Activated CD4-positive, alpha-beta memory T cell treated with anti-CD3 and anti-CD28 coated beads, Interleukin-2, amount 10 ng/mL, durations not matched to agents 7 days and 5 days (primary cell): ENCODE results near the gene ITGA2. TPM values are rescaled to one million over a fixed set of nuclear protein-coding genes. Genes with fewer than 3 reads are reported as not detected.

Experiments used
- CTCF ChIA-PET: fragments of 350-600 bp; sonication (Branson Sonifier 250); formaldehyde crosslinking; loops from one replicate; lab custom pipeline; 2021; ENCODE audit warnings: antibody characterized with exemption, inconsistent platforms; lab: Charles Lee
- POLR2A ChIA-PET: fragments of 350-600 bp; sonication (Branson Sonifier 250); formaldehyde crosslinking; loops from one replicate; lab custom pipeline; 2021; ENCODE audit warnings: antibody characterized with exemption; lab: Charles Lee
- DNase-seq: peaks from one replicate; pipeline ENCODE4 v3.0.0-alpha.2; 2020
- H3K27ac Mint-ChIP-seq: one replicate; pipeline ENCODE4 v1.8.0; 2021; ENCODE audit warnings: mild to moderate bottlenecking, mixed read lengths
- H3K27me3 Mint-ChIP-seq: one replicate; pipeline ENCODE4 v1.8.0; 2021; ENCODE audit warnings: mixed read lengths
- H3K36me3 Mint-ChIP-seq: one replicate; pipeline ENCODE4 v1.8.0; 2021; ENCODE audit warnings: low read depth, mixed read lengths
- H3K4me1 Mint-ChIP-seq: one replicate; pipeline ENCODE4 v1.8.0; 2021; ENCODE audit warnings: mixed read lengths
- H3K4me3 Mint-ChIP-seq: one replicate; pipeline ENCODE4 v1.8.0; 2021; ENCODE audit warnings: mild to moderate bottlenecking, mixed read lengths
- H3K9me3 Mint-ChIP-seq: one replicate; pipeline ENCODE4 v1.8.0; 2021; ENCODE audit warnings: mixed read lengths
- total RNA-seq, 2 experiments: library from RNA; stranded (reverse); gene quantifications; one replicate each; pipeline ENCODE4 v1.2.3, GENCODE V29; 2021

The ITGA2 gene
- total RNA-seq, 2 experiments from 2014 or later = 10.2 to 11.2 TPM

DNA sequence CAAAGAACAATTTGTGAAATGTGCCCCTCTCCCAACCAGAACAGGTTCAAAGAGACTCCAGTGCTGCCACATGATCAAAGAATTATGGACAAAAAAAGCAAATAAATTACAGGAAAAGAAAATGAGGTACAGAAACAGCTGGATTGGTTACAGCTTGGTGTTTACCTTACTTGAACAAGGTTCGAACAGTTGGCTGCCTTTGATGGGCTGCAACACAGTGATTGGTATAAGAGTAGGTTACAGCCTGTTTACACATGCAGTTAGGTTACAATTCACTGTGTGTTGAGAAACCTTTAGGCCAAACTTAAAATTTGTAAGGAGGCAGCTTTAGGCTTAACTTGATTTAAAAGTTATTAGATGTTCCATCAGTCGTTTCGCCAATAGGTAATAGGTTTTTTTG is 123.8 kb downstream of the ITGA2 start:
- Mint-ChIP-seq H3K4me1 (peaks cover 24% of the 10 kb centered on the region), H3K27ac (no peak overlapping the region), H3K36me3 (peaks cover 2% of the 10 kb centered on the region), H3K9me3 (no peaks in the 10 kb centered on the region), H3K27me3 (no peaks in the 10 kb centered on the region), H3K4me3 (no peak overlapping the region)
- no peak for DNase-seq
- ChIA-PET CTCF (no interaction called here), POLR2A (interaction anchor here (1.0 kb wide), 1 partner anchor 44 kb away, joined by 3 read pairs; no protein-coding TSS in a partner anchor)

DNA sequence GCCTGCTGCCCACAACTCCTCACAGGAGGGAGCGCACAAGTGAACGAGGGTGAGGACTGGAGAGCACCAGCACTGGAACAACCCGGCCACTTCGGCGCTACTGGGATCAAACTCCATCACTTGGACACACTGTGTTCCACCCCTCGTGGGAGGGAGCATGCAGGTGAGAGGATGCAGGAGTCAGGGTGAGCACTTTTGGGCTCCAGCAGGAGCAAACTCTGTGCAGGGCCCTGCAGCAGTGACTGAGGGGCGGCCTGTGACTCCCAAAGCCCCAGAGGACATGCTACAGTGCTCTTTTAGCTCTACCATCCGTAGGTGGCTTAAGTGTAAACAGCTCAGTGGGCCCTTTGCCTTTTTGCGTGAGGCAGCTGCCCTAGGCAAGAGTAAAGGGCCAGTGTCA is 124.8 kb downstream of the ITGA2 start:
- H3K36me3 Mint-ChIP-seq = no peaks in the 10 kb centered on the region
- CTCF ChIA-PET = interaction anchor here (0.9 kb wide), 1 partner anchor 17 kb away, joined by 4 read pairs; no protein-coding TSS in a partner anchor
- H3K27me3 Mint-ChIP-seq = no peaks in the 10 kb centered on the region
- POLR2A ChIA-PET = no interaction called here
- H3K9me3 Mint-ChIP-seq = no peaks in the 10 kb centered on the region
- no peak overlapping the region for H3K4me3 Mint-ChIP-seq
- H3K4me1 Mint-ChIP-seq = peaks cover 17% of the 10 kb centered on the region
- DNase-seq = no peak
- no peak overlapping the region for H3K27ac Mint-ChIP-seq

DNA sequence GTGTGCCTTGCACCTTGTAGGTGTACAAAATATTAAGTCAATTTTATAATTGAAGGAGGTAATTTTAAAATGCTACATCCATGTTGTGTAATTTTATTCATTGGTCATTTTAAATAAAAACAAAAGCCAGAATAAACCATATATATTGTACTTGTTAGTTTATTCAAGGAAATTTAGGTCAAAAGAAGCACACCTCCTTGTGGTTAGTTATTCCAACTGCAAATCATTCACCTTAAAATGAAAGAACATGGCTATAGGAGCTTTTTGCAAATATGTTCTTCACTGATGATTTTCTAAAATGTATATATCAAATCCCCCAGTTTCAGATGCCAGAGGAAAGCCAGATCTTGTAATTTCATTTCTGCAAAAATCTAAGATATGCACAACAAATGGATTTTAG is 125.8 kb downstream of the ITGA2 start:
- no peak for DNase-seq
- Mint-ChIP-seq H3K36me3 (no peaks in the 10 kb centered on the region), H3K9me3 (no peaks in the 10 kb centered on the region), H3K27me3 (no peaks in the 10 kb centered on the region), H3K4me1 (peaks cover 12% of the 10 kb centered on the region), H3K4me3 (no peak overlapping the region), H3K27ac (no peak overlapping the region)
- ChIA-PET POLR2A (no interaction called here), CTCF (interaction anchor here (0.7 to 2.8 kb wide), 3 partner anchors 46 to 166 kb away, joined by 3 to 13 read pairs (median 5); no protein-coding TSS in a partner anchor)

DNA sequence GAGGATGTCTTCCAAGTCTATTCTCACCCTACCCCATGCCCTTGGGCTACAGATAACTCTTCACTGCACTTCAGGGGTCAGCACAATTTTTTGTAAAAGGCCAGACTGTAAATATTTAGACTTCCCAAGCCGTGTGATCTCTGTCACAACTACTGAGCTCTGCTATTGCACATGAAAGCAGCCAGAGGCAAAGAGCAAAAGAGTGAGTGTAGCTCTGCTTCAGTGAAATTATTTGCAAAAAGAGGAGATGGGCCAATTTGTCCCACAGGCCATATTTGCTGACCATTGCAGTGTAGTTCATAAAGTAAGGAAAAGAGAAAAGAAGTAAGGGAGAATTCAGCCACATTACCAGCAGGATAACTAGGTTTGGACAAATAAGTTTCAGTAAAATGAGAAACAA is 127.4 kb downstream of the ITGA2 start:
- H3K4me1 Mint-ChIP-seq = no peaks in the 10 kb centered on the region
- DNase-seq = no peak
- CTCF ChIA-PET = interaction anchor here (2.8 kb wide), 1 partner anchor 168 kb away, joined by 13 read pairs; no protein-coding TSS in a partner anchor
- no peaks in the 10 kb centered on the region for H3K9me3 Mint-ChIP-seq
- no peaks in the 10 kb centered on the region for H3K27me3 Mint-ChIP-seq
- no peak overlapping the region for H3K27ac Mint-ChIP-seq
- H3K36me3 Mint-ChIP-seq = no peaks in the 10 kb centered on the region
- POLR2A ChIA-PET = no interaction called here
- H3K4me3 Mint-ChIP-seq = no peak overlapping the region

DNA sequence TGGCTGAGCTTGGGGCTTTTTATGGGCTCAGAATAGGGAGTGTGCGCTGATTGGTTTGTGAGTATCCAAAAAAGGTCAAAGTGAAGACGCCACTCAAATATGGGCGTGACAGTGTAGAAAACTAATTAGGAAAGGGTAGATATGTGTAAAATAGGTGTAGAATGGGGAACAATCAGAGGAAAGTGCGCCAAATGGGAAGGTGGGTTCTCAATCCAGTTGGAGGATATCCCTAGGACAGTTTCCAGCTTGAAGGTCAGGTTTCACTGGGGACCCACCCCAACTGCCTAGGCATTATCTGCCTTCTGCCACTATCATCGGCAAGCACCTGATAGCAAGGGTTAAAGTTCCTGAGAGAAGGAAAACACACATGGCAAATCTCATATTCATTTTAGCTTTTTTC is 129.7 kb downstream of the ITGA2 start:
- no peak for DNase-seq
- Mint-ChIP-seq H3K4me3 (no peak overlapping the region), H3K27ac (no peak overlapping the region), H3K4me1 (no peaks in the 10 kb centered on the region), H3K9me3 (no peaks in the 10 kb centered on the region), H3K36me3 (no peaks in the 10 kb centered on the region), H3K27me3 (no peaks in the 10 kb centered on the region)
- CTCF ChIA-PET = interaction anchor here (0.9 to 2.1 kb wide), 2 partner anchors 9 to 171 kb away, joined by 3 to 6 read pairs; partner anchors contain the start of gene MOCS2
- POLR2A ChIA-PET = interaction anchor here (1.4 kb wide), 1 partner anchor 9 kb away, joined by 3 read pairs; the partner anchor contains the start of gene MOCS2

DNA sequence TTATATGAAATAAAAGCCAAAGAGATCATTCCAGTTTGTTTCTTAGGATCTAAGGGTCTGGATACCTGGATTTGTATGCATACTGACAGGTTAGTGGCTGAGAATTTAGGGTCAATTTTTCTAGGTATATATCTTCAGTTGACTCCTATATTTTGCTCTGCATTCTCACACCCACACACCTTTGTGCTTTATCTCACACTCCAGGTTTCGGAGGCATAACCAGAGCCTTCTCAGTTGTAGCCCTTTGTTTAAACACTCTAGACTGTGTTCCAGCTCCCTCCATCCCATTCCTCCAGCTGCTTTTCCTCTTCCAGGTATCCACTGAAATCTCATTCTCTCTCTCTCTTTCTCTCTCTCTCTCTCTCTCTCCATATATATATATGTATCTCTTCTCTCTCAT is 131.0 kb downstream of the ITGA2 start:
- ChIA-PET POLR2A (no interaction called here), CTCF (no interaction called here)
- H3K4me1 Mint-ChIP-seq = no peaks in the 10 kb centered on the region
- no peak overlapping the region for H3K4me3 Mint-ChIP-seq
- no peak for DNase-seq
- no peaks in the 10 kb centered on the region for H3K9me3 Mint-ChIP-seq
- no peaks in the 10 kb centered on the region for H3K27me3 Mint-ChIP-seq
- no peaks in the 10 kb centered on the region for H3K36me3 Mint-ChIP-seq
- H3K27ac Mint-ChIP-seq = no peak overlapping the region

DNA sequence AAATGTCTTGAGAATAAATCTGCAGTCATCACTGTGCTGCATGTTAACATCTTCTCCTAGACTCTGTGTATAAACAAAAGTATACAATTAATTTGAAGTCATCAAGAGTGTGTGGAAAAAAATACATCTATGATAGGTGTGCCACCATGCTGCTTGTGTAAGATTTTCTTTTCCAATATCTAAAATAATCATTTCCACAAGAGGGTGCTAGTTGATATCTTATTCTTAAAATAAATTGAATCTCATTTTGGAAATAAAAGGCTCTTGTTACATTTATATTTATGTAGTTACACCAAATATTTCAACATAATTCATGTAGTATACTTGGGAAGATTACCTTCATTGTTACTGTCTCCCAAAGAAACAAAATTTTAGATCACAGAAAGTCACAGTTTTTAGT is 134.6 kb downstream of the ITGA2 start:
- H3K4me3 Mint-ChIP-seq = no peak overlapping the region
- no peaks in the 10 kb centered on the region for H3K36me3 Mint-ChIP-seq
- DNase-seq = no peak
- no peak overlapping the region for H3K27ac Mint-ChIP-seq
- H3K4me1 Mint-ChIP-seq = no peaks in the 10 kb centered on the region
- CTCF ChIA-PET = interaction anchor here (0.5 to 1.7 kb wide), 3 partner anchors 14 to 1107 kb away, joined by 3 to 8 read pairs (median 4); partner anchors contain the start of gene MOCS2
- no peaks in the 10 kb centered on the region for H3K27me3 Mint-ChIP-seq
- H3K9me3 Mint-ChIP-seq = no peaks in the 10 kb centered on the region
- POLR2A ChIA-PET = no interaction called here

DNA sequence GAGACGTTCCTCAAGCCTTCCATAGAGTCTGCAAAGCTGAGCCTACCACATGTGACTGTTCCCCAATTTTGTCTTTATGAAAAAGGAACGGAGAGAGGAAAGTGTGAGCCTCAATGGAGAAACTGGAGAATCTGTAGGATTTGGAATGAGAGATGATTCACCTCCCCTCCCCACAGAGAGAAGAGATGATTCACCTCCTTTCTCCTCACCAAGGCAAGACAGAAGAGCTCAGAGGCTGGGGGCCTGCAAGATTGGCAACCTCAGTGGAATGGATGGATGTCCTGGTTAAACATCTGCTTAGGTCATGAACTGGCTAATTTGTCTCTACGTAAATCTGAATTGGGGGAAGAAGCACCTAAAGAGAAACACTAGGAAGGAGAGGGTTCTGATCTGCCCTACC is 137.4 kb downstream of the ITGA2 start:
- H3K27me3 Mint-ChIP-seq = no peaks in the 10 kb centered on the region
- no peak for DNase-seq
- CTCF ChIA-PET = no interaction called here

DNA sequence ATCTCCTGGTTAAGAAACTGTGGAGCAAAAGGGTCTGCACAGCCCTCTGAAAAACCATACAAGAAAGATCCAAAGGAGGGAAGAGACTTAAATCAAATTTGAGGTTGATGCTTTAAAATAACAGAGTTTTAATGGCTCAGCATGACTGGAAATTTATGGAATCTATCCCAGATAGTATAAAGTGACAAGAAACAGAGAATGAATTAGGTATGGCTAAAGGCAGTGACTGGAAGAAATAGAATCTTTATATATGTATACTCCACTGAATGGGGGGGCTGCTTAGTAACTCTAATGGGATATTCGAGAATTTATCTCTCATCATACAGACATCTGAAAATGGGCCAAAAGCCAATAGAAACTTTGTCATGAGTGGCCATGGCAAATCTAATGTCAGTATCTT is 138.0 kb downstream of the ITGA2 start:
- POLR2A ChIA-PET = no interaction called here

More for the DNA sequence above, 137.4 kb downstream of the ITGA2 start:
- no peak overlapping the region for H3K4me3 Mint-ChIP-seq
- no peaks in the 10 kb centered on the region for H3K4me1 Mint-ChIP-seq
- no peaks in the 10 kb centered on the region for H3K36me3 Mint-ChIP-seq
- POLR2A ChIA-PET = interaction anchor here (0.8 kb wide), 1 partner anchor 17 kb away, joined by 3 read pairs; no protein-coding TSS in a partner anchor
- no peak overlapping the region for H3K27ac Mint-ChIP-seq
- no peaks in the 10 kb centered on the region for H3K9me3 Mint-ChIP-seq

DNA sequence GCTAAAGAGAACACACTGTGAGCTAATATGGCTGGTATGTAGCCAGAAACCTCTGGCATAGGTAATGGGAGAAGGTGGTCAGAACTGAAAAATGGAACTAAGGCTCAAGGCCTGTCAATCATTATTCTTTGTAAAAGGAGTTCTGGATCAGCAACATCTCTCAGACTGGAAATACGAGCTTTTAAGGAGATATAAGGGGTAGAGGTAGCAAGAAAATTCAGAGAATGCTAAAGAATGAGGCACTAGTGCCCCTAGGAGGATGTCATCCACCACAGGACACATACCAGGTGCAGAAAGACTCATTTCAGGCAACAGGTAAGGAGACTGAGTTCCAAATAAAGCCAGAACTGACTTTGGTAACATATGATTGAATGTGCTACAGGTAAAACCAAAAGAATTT is 139.3 kb downstream of the ITGA2 start:
- no peak for DNase-seq
- ChIA-PET POLR2A (no interaction called here), CTCF (no interaction called here)
- H3K9me3 Mint-ChIP-seq = no peaks in the 10 kb centered on the region
- H3K4me3 Mint-ChIP-seq = no peak overlapping the region
- no peaks in the 10 kb centered on the region for H3K36me3 Mint-ChIP-seq
- H3K27me3 Mint-ChIP-seq = no peaks in the 10 kb centered on the region
- H3K4me1 Mint-ChIP-seq = peaks cover 5% of the 10 kb centered on the region
- no peak overlapping the region for H3K27ac Mint-ChIP-seq

More for the DNA sequence above, 138.0 kb downstream of the ITGA2 start:
- Mint-ChIP-seq H3K4me3 (no peak overlapping the region), H3K4me1 (peaks cover under 1% of the 10 kb centered on the region), H3K27me3 (no peaks in the 10 kb centered on the region), H3K36me3 (no peaks in the 10 kb centered on the region), H3K9me3 (no peaks in the 10 kb centered on the region), H3K27ac (no peak overlapping the region)
- CTCF ChIA-PET = no interaction called here
- no peak for DNase-seq

DNA sequence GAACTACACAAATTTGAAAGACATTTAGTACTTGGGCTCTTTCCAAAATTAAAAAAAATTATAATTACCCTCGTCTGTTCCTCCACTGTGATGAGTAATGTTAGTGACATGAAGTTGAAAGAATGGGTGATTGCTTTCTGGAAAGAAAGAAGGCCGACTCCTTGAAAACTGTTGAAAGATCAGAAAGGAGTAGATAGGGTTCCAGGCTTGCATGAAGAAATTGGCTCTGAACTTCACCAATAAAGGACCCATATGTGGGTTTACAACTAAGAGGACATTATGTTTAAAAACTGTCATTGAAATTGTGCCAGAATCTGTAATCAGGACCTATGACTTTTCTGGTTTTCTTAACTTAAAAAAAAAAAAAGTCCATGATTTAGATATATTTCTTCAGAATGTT is 141.1 kb downstream of the ITGA2 start:
- no peak overlapping the region for H3K27ac Mint-ChIP-seq
- H3K4me1 Mint-ChIP-seq = peaks cover 5% of the 10 kb centered on the region
- ChIA-PET POLR2A (no interaction called here), CTCF (no interaction called here)
- no peaks in the 10 kb centered on the region for H3K36me3 Mint-ChIP-seq
- no peak for DNase-seq
- no peaks in the 10 kb centered on the region for H3K9me3 Mint-ChIP-seq
- no peaks in the 10 kb centered on the region for H3K27me3 Mint-ChIP-seq
- H3K4me3 Mint-ChIP-seq = no peak overlapping the region

DNA sequence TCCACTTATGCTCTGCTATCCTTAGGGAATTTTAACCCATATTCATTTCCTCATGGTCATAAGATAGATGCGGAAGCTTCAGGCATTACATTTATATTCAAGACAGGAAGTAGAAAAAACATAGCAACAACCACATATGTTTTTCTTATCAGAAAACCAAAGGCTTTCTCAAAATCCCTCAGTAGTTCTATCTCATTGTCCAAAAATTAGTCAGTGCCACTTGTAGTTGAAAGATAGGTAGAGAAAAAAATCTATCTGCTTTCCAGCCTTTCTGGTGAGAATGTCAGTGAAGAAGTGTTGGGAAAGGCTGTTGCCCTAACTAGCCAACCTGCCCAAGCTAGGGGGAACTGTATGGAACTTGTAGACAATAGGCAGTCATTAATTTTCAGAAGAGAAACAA is 143.9 kb downstream of the ITGA2 start:
- Mint-ChIP-seq H3K27ac (no peak overlapping the region), H3K36me3 (no peaks in the 10 kb centered on the region), H3K9me3 (no peaks in the 10 kb centered on the region), H3K27me3 (no peaks in the 10 kb centered on the region), H3K4me1 (peaks cover 5% of the 10 kb centered on the region), H3K4me3 (no peak overlapping the region)
- POLR2A ChIA-PET = no interaction called here
- DNase-seq = no peak
- CTCF ChIA-PET = no interaction called here
